Trophoblast cell (in vitro differentiated cells and primary cell): Measurements from ENCODE around the gene TBX4.

Source experiments
- DNase-seq, 2 donors: peaks; one replicate each; pipeline ENCODE4 v3.0.0-alpha.2; 2016
- H2AFZ ChIP-seq: 2 replicates; pipeline ENCODE4 v1.6.1; 2013; ENCODE audit warnings: low read length, moderate library complexity, mild to moderate bottlenecking; ENCODE audit not compliant: insufficient read depth, poor library complexity
- H2AK5ac ChIP-seq: 2 replicates; pipeline ENCODE4 v1.6.1; 2013; ENCODE audit warnings: mild to moderate bottlenecking, low read length
- H2BK120ac ChIP-seq: 2 replicates; pipeline ENCODE4 v1.6.1; 2013; ENCODE audit warnings: low read length, mild to moderate bottlenecking, moderate library complexity; ENCODE audit not compliant: insufficient read depth, poor library complexity
- H2BK12ac ChIP-seq: 2 replicates; pipeline ENCODE4 v1.6.1; 2013; ENCODE audit warnings: mild to moderate bottlenecking, low read length, moderate library complexity
- H2BK5ac ChIP-seq: 2 replicates; pipeline ENCODE4 v1.6.1; 2013; ENCODE audit warnings: low read length, low read depth, moderate library complexity, mild to moderate bottlenecking; ENCODE audit not compliant: poor library complexity
- H3K14ac ChIP-seq: 2 replicates; pipeline ENCODE4 v1.6.1; 2013; ENCODE audit warnings: mild to moderate bottlenecking, low read length
- H3K18ac ChIP-seq: 2 replicates; pipeline ENCODE4 v1.6.1; 2013; ENCODE audit warnings: mild to moderate bottlenecking, low read length
- H3K23ac ChIP-seq: 2 replicates; pipeline ENCODE4 v1.6.1; 2013; ENCODE audit warnings: low read length
- H3K27ac ChIP-seq: 2 replicates; pipeline ENCODE4 v1.5.1; 2013; ENCODE audit warnings: low read depth, mild to moderate bottlenecking, inconsistent platforms, low read length, moderate library complexity
- H3K27me3 ChIP-seq: 2 replicates; pipeline ENCODE4 v1.6.1; 2013; ENCODE audit warnings: inconsistent platforms, mild to moderate bottlenecking, low read length, moderate library complexity; ENCODE audit not compliant: insufficient read depth
- H3K36me3 ChIP-seq, 2 experiments: 1 replicate in 1 of 2; 2 replicates in 1 of 2; pipeline ENCODE4 v1.6.1; 2013; ENCODE audit warnings: low read length in 2 of 2, mild to moderate bottlenecking in 2 of 2, moderate library complexity in 1 of 2; ENCODE audit not compliant: insufficient read depth in 2 of 2, control insufficient read depth in 1 of 2
- H3K4ac ChIP-seq: 2 replicates; pipeline ENCODE4 v1.6.1; 2013; ENCODE audit warnings: low read depth, mild to moderate bottlenecking, low read length, moderate library complexity
- H3K4me1 ChIP-seq, 2 experiments: 1 replicate in 1 of 2; 2 replicates in 1 of 2; pipeline ENCODE4 v1.6.1; 2013; ENCODE audit warnings: low read length in 2 of 2, mild to moderate bottlenecking in 2 of 2, moderate library complexity in 1 of 2; ENCODE audit not compliant: insufficient read depth in 2 of 2, control insufficient read depth in 1 of 2
- H3K4me2 ChIP-seq: 2 replicates; pipeline ENCODE4 v1.6.1; 2013; ENCODE audit warnings: inconsistent platforms, mild to moderate bottlenecking, low read length, moderate library complexity
- H3K4me3 ChIP-seq: 2 replicates; pipeline ENCODE4 v1.5.1; 2013; ENCODE audit warnings: mild to moderate bottlenecking, low read depth, low read length, inconsistent platforms
- H3K79me1 ChIP-seq: one replicate; pipeline ENCODE4 v1.6.1; 2013; ENCODE audit warnings: low read length
- H3K79me2 ChIP-seq: 2 replicates; pipeline ENCODE4 v1.6.1; 2013; ENCODE audit warnings: low read length, mild to moderate bottlenecking; ENCODE audit not compliant: control insufficient read depth, insufficient read depth, poor library complexity
- H3K9ac ChIP-seq: 2 replicates; pipeline ENCODE4 v1.6.1; 2013; ENCODE audit warnings: mild to moderate bottlenecking, low read length
- H3K9me3 ChIP-seq: 2 replicates; pipeline ENCODE4 v1.6.1; 2013; ENCODE audit warnings: low read depth, mild to moderate bottlenecking, control low read depth, inconsistent platforms, low read length; ENCODE audit not compliant: insufficient read depth
- H4K12ac ChIP-seq: 2 replicates; pipeline ENCODE4 v1.6.1; 2013; ENCODE audit warnings: low read depth, mild to moderate bottlenecking, low read length, moderate library complexity
- H4K8ac ChIP-seq: 2 replicates; pipeline ENCODE4 v1.6.1; 2013; ENCODE audit warnings: low read depth, mild to moderate bottlenecking, low read length, moderate library complexity
- H4K91ac ChIP-seq: one replicate; pipeline ENCODE4 v1.6.1; 2013; ENCODE audit warnings: low read depth, mild to moderate bottlenecking, low read length, moderate library complexity
- WGBS: extraction: QIAGEN DNeasy Blood & Tissue Kit; methylation state at CpG from one replicate; pipeline ENCODE4 v1.1.7; 2013; ENCODE audit warnings: missing lambda C conversion rate; ENCODE audit not compliant: insufficient read length, insufficient coverage; ENCODE audit errors: extremely low coverage; 5-methylcytosine and 5-hydroxymethylcytosine counted together

TBX4 gene

GRCh38 chr17:61408151-61409041 lies 43.8 kb upstream of the TBX4 start:
- no peak overlapping the region for H3K4ac ChIP-seq
- no peak overlapping the region for H4K91ac ChIP-seq
- peaks cover 10% of the 10 kb centered on the region for H3K9me3 ChIP-seq
- no peak overlapping the region for H4K12ac ChIP-seq
- no peak overlapping the region for H2AK5ac ChIP-seq
- DNase-seq = no peak
- no peak overlapping the region for H2AFZ ChIP-seq
- no peak overlapping the region for H3K18ac ChIP-seq
- no peaks in the 10 kb centered on the region for H3K36me3 ChIP-seq
- H2BK120ac ChIP-seq = no peak overlapping the region
- H2BK12ac ChIP-seq = no peak overlapping the region
- peaks cover 9 to 32% of the 10 kb centered on the region in 2 experiments for H3K4me1 ChIP-seq
- no peaks in the 10 kb centered on the region for H3K79me2 ChIP-seq
- no CpG with 5 or more reads among the region's 41 CpGs for WGBS
- H3K14ac ChIP-seq = no peak overlapping the region
- no peak overlapping the region for H3K4me3 ChIP-seq
- H3K4me2 ChIP-seq = no peak overlapping the region
- H4K8ac ChIP-seq = no peak overlapping the region
- H2BK5ac ChIP-seq = no peak overlapping the region
- H3K9ac ChIP-seq = no peak overlapping the region
- H3K23ac ChIP-seq = no peak overlapping the region
- H3K27ac ChIP-seq = no peak overlapping the region
- H3K27me3 ChIP-seq = peaks cover 88% of the 10 kb centered on the region
- peaks cover 8% of the 10 kb centered on the region for H3K79me1 ChIP-seq

GRCh38 chr17:61409301-61410112 lies 42.7 kb upstream of the TBX4 start:
- no CpG with 5 or more reads among the region's 73 CpGs for WGBS
- Histone ChIP-seq H3K18ac (no peak overlapping the region), H3K23ac (no peak overlapping the region)

GRCh38 chr17:61410141-61411010 lies 41.8 kb upstream of the TBX4 start:
- H3K18ac ChIP-seq = no peak overlapping the region
- no peak overlapping the region for H3K23ac ChIP-seq
- no peaks in the 10 kb centered on the region for H3K36me3 ChIP-seq
- no peak overlapping the region for H3K27ac ChIP-seq
- no peak overlapping the region for H4K8ac ChIP-seq
- H3K79me1 ChIP-seq = peaks cover 8% of the 10 kb centered on the region
- H3K9ac ChIP-seq = no peak overlapping the region
- peaks cover 70% of the 10 kb centered on the region for H3K27me3 ChIP-seq
- peak; percentile 64 to 77 for DNase-seq
- H3K4me3 ChIP-seq = peak overlapping the region; percentile 50
- H3K4me1 ChIP-seq = peaks cover 2 to 20% of the 10 kb centered on the region in 2 experiments
- peak overlapping the region; percentile 37 for H2AFZ ChIP-seq
- H2BK5ac ChIP-seq = no peak overlapping the region
- no CpG with 5 or more reads among the region's 48 CpGs for WGBS
- H2AK5ac ChIP-seq = no peak overlapping the region
- no peak overlapping the region for H2BK12ac ChIP-seq
- H3K14ac ChIP-seq = no peak overlapping the region
- H3K4me2 ChIP-seq = peak overlapping the region; percentile 93
- H2BK120ac ChIP-seq = no peak overlapping the region
- H3K4ac ChIP-seq = no peak overlapping the region
- no peak overlapping the region for H4K12ac ChIP-seq
- H4K91ac ChIP-seq = no peak overlapping the region
- no peaks in the 10 kb centered on the region for H3K79me2 ChIP-seq
- H3K9me3 ChIP-seq = peaks cover 7% of the 10 kb centered on the region

More at GRCh38 chr17:61409301-61410112, 42.7 kb upstream of the TBX4 start:
- Histone ChIP-seq H3K27me3 (peaks cover 79% of the 10 kb centered on the region), H2AFZ (no peak overlapping the region), H2BK120ac (no peak overlapping the region), H2BK12ac (no peak overlapping the region), H3K36me3 (no peaks in the 10 kb centered on the region), H3K79me1 (peaks cover 8% of the 10 kb centered on the region), H3K4me3 (peak overlapping the region; percentile 71), H4K8ac (no peak overlapping the region), H3K27ac (no peak overlapping the region), H4K12ac (no peak overlapping the region), H3K14ac (no peak overlapping the region), H4K91ac (no peak overlapping the region), H3K4ac (no peak overlapping the region), H3K79me2 (no peaks in the 10 kb centered on the region), H2AK5ac (no peak overlapping the region), H3K9me3 (peaks cover 8% of the 10 kb centered on the region), H3K4me1 (peaks cover 4 to 27% of the 10 kb centered on the region in 2 experiments), H3K4me2 (peak overlapping the region; percentile 89), H3K9ac (no peak overlapping the region), H2BK5ac (no peak overlapping the region)
- DNase-seq = peak; percentile 39 to 81

- Histone ChIP-seq H3K36me3 (no peaks in the 10 kb centered on the region), H3K23ac (no peak overlapping the region), H3K4me2 (peak overlapping the region; percentile 93), H3K79me2 (no peaks in the 10 kb centered on the region), H3K4me1 (peaks cover 2 to 16% of the 10 kb centered on the region in 2 experiments), H2BK120ac (no peak overlapping the region), H4K12ac (peak overlapping the region; percentile 28), H3K14ac (no peak overlapping the region), H2AFZ (peak overlapping the region; percentile 37), H3K4me3 (peak overlapping the region; percentile 63), H4K91ac (no peak overlapping the region), H2BK12ac (no peak overlapping the region), H3K4ac (no peak overlapping the region), H3K79me1 (peaks cover 8% of the 10 kb centered on the region), H2AK5ac (no peak overlapping the region), H3K9me3 (peaks cover 2% of the 10 kb centered on the region), H3K27me3 (peaks cover 65% of the 10 kb centered on the region), H2BK5ac (no peak overlapping the region), H4K8ac (peak overlapping the region; percentile 72), H3K27ac (no peak overlapping the region), H3K9ac (no peak overlapping the region), H3K18ac (no peak overlapping the region)
- WGBS = no CpG with 5 or more reads among the region's 29 CpGs
- no peak for DNase-seq
Observed at GRCh38 chr17:61411011-61411260, 41.3 kb upstream of the TBX4 start.
